GM12878 (cell line): ENCODE measurements around the gene ESPNL. TPM values are rescaled to one million over a fixed set of nuclear protein-coding genes. Genes with fewer than 3 reads are reported as not detected.

ENCODE experiments used
- ATAC-seq: fragments of 200-7000 bp; cut with Tn5 transposase; 3 replicates; pipeline ENCODE4 v1.9.1; 2020; ENCODE audit warnings: mild to moderate bottlenecking, moderate library complexity
- BruUV-seq: library from RNA; stranded (reverse); fragments of 400-500 nt; replicated peaks from 2 replicates; lab custom pipeline; 2021; lab: Mats Ljungman, UMichigan
- CTCF ChIA-PET: fragments of 300-600 bp; sonication (Branson Sonifier 250); formaldehyde crosslinking; extraction: SDS; loops from one replicate; lab custom pipeline; 2021; ENCODE audit warnings: inconsistent platforms; lab: Yijun Ruan, JAX
- POLR2A ChIA-PET: fragments of 350-600 bp; formaldehyde crosslinking; extraction: SDS; loops from one replicate; lab custom pipeline; 2021; ENCODE audit warnings: inconsistent platforms; lab: Charles Lee
- RAD21 ChIA-PET: fragments of 300-600 bp; sonication (Branson Sonifier 250); formaldehyde crosslinking; loops from one replicate; lab custom pipeline; 2023; ENCODE audit warnings: antibody characterized with exemption; ENCODE audit not compliant: unreplicated experiment; lab: Charles Lee
- SMC1A ChIA-PET: fragments of 300-600 bp; sonication (Branson Sonifier 250); formaldehyde crosslinking; loops from one replicate; lab custom pipeline; 2023; ENCODE audit not compliant: unreplicated experiment, uncharacterized antibody; lab: Charles Lee
- DNase-seq: peaks from one replicate; pipeline ENCODE4 v3.0.0-alpha.2; 2011; ENCODE audit warnings: low read depth, low spot score
- FAIRE-seq: peaks from 3 replicates; lab custom pipeline; 2011; peaks lifted over from hg19 to GRCh38; lab: Jason Lieb, UNC
- H2AFZ ChIP-seq: 2 replicates; pipeline ENCODE4 v1.6.0; 2011; ENCODE audit warnings: low read depth, low read length, control low read depth; ENCODE audit not compliant: control insufficient read depth
- H3K27ac ChIP-seq: 2 replicates; pipeline ENCODE4 v1.5.1; 2011; ENCODE audit warnings: control low read depth; ENCODE audit not compliant: control insufficient read depth, insufficient read depth
- H3K27me3 ChIP-seq, 2 experiments: replicated peaks in 1 of 2; 2 replicates each; pipeline versions ENCODE4 v1.6.0 to v1.6.1; 2011; ENCODE audit warnings: low read length in 1 of 2; ENCODE audit not compliant: control insufficient read depth in 2 of 2, insufficient read depth in 2 of 2
- H3K36me3 ChIP-seq, 2 experiments: 2 replicates each; pipeline ENCODE4 v1.5.1; 2011; ENCODE audit warnings: low read length in 1 of 2; ENCODE audit not compliant: control insufficient read depth in 2 of 2, insufficient read depth in 2 of 2
- H3K4me1 ChIP-seq: 2 replicates; pipeline ENCODE4 v1.6.1; 2011; ENCODE audit warnings: mild to moderate bottlenecking, low read length, moderate library complexity, mixed read lengths; ENCODE audit not compliant: control insufficient read depth, insufficient read depth
- H3K4me2 ChIP-seq: 2 replicates; pipeline ENCODE4 v1.6.0; 2011; ENCODE audit warnings: control low read depth; ENCODE audit not compliant: control insufficient read depth, insufficient read depth
- H3K4me3 ChIP-seq: fragments of 200-600 bp; sonication (generic); 2 replicates; pipeline ENCODE4 v1.5.1; 2016
- H3K79me2 ChIP-seq: 2 replicates; pipeline ENCODE4 v1.6.0; 2011; ENCODE audit warnings: low read length; ENCODE audit not compliant: control insufficient read depth, insufficient read depth
- H3K9ac ChIP-seq: 2 replicates; pipeline ENCODE4 v1.8.0; 2011; ENCODE audit warnings: low read length, control low read depth, mixed read lengths; ENCODE audit not compliant: control insufficient read depth, insufficient read depth
- H3K9me3 ChIP-seq: replicated peaks from 3 replicates; pipeline ENCODE4 v1.5.1; 2011; ENCODE audit warnings: mild to moderate bottlenecking, low read length; ENCODE audit not compliant: control insufficient read depth, insufficient read depth
- H4K20me1 ChIP-seq: 2 replicates; pipeline ENCODE4 v1.6.0; 2011; ENCODE audit not compliant: control insufficient read depth, insufficient read depth
- ATF7 ChIP-seq: fragments of 450-650 bp; IDR thresholded peaks from 2 replicates; pipeline ENCODE4 v1.6.1; 2016; ENCODE audit warnings: low read depth, mild to moderate bottlenecking
- BCL11A ChIP-seq: IDR thresholded peaks from 2 replicates; pipeline ENCODE4 v1.6.1; 2011; ENCODE audit warnings: low read depth, low read length
- BRCA1 ChIP-seq: IDR thresholded peaks from 2 replicates; pipeline ENCODE4 v1.6.1; 2011; ENCODE audit warnings: low read depth, low read length, improper control_type of control experiment
- CBX3 ChIP-seq: fragments of 200-600 bp; sonication (generic); IDR thresholded peaks from 2 replicates; pipeline ENCODE4 v1.6.1; 2016; ENCODE audit warnings: low read depth, borderline replicate concordance
- CHD4 ChIP-seq: fragments of 200-600 bp; sonication (generic); IDR thresholded peaks from 2 replicates; pipeline ENCODE4 v1.6.1; 2016; ENCODE audit warnings: mild to moderate bottlenecking
- CREM ChIP-seq: IDR thresholded peaks from 2 replicates; pipeline ENCODE4 v1.6.1; 2014; ENCODE audit warnings: antibody characterized with exemption, low read depth
- EP300 ChIP-seq, 2 experiments: fragments of 150-350 bp in 1 of 2; IDR thresholded peaks; 2 replicates each; pipeline ENCODE4 v1.6.1; 2011 to 2012; ENCODE audit warnings: low read depth in 2 of 2, low read length in 2 of 2, borderline replicate concordance in 1 of 2, improper control_type of control experiment in 1 of 2, inconsistent platforms in 1 of 2; ENCODE audit not compliant: control insufficient read depth in 1 of 2
- JUNB ChIP-seq: IDR thresholded peaks from 2 replicates; pipeline ENCODE4 v1.6.1; 2016; ENCODE audit warnings: antibody characterized with exemption, mild to moderate bottlenecking
- LARP7 ChIP-seq: fragments of 450-650 bp; IDR thresholded peaks from 2 replicates; pipeline ENCODE4 v1.6.1; 2017; ENCODE audit warnings: mild to moderate bottlenecking
- MTA2 ChIP-seq: fragments of 450-650 bp; IDR thresholded peaks from 2 replicates; pipeline ENCODE4 v1.6.1; 2016; ENCODE audit warnings: low read depth, mild to moderate bottlenecking, moderate library complexity
- RFX5 ChIP-seq: IDR thresholded peaks from 2 replicates; pipeline ENCODE4 v1.6.1; 2011; ENCODE audit warnings: low read depth, low read length, improper control_type of control experiment
- RUNX3 ChIP-seq: IDR thresholded peaks from 2 replicates; pipeline ENCODE4 v1.6.1; 2012; ENCODE audit warnings: low read length, inconsistent platforms
- SMAD1 ChIP-seq: fragments of 450-650 bp; IDR thresholded peaks from 2 replicates; pipeline ENCODE4 v1.6.1; 2018; ENCODE audit warnings: mild to moderate bottlenecking, low read depth; ENCODE audit not compliant: partially characterized antibody
- SMARCA5 ChIP-seq: fragments of 450-650 bp; IDR thresholded peaks from 2 replicates; pipeline ENCODE4 v1.6.1; 2017; ENCODE audit warnings: mild to moderate bottlenecking
- SPI1 ChIP-seq: IDR thresholded peaks from 2 replicates; pipeline ENCODE4 v1.6.1; 2011; ENCODE audit warnings: low read depth, mild to moderate bottlenecking, low read length, moderate library complexity, borderline replicate concordance; ENCODE audit not compliant: insufficient read depth
- ZZZ3 ChIP-seq: IDR thresholded peaks from 2 replicates; pipeline ENCODE4 v1.6.1; 2011; ENCODE audit warnings: low read depth; ENCODE audit not compliant: control insufficient read depth, insufficient read length
- WGBS: methylation state at CpG from one replicate; pipeline ENCODE4 v1.1.6; 2016; ENCODE audit warnings: low lambda C conversion rate; ENCODE audit not compliant: insufficient replicate concordance, insufficient coverage; ENCODE audit errors: missing lambda C conversion rate; 5-methylcytosine and 5-hydroxymethylcytosine counted together
- in situ Hi-C: fragments of 300-500 bp; cut with MboI; formaldehyde crosslinking; loops from 9 replicates; pipeline ENCODE4 v1.14.3; 2018; ENCODE audit warnings: mixed read lengths
- intact Hi-C: fragments of 100-400 bp; cut with micrococcal nuclease; formaldehyde crosslinking; loops from one replicate; pipeline ENCODE4 v1.14.2; 2022; ENCODE audit not compliant: unreplicated experiment
- polyA plus RNA-seq, 11 experiments: library from polyadenylated mRNA; depleted of rRNA in 4 of 11; unstranded in 6 of 11; stranded (reverse) in 5 of 11; fragments of >200 nt; fragmentation: Nextera tagmentation in 4 of 11; fragmentation: Illumina TruSeq in 1 of 11; extraction: Ambion mirVana in 4 of 11; extraction: Trizol in 1 of 11; gene quantifications; 1 replicate in 1 of 11; 2 replicates in 10 of 11; pipeline versions ENCODE4 v1.2.1 to v1.2.3, GENCODE V29; 2011 to 2016; ENCODE audit warnings: inconsistent platforms in 2 of 11, missing spikeins in 2 of 11, low read depth in 1 of 11
- total RNA-seq, 4 experiments: library from RNA; depleted of rRNA in 3 of 4; stranded (reverse); fragments of >200 nt in 3 of 4; fragmentation: Illumina TruSeq in 1 of 4; extraction: Trizol in 1 of 4; gene quantifications; 2 replicates each; pipeline versions ENCODE4 v1.2.1 to v1.2.3, GENCODE V29; 2013 to 2021
- TF ChIP-seq, protein P1 (sequence below): fragments of 450-650 bp; IDR thresholded peaks from 2 replicates; pipeline ENCODE4 v1.6.1; 2016; ENCODE audit warnings: mild to moderate bottlenecking, moderate library complexity, borderline replicate concordance

Gene ESPNL
- total and polyA plus RNA-seq, 10 of the 15 experiments (the other 5 are each of a cell fraction or from before 2014, with no cell fraction given), result 0.05 to 0.94 (median 0.36) TPM; not detected in 3

DNA sequence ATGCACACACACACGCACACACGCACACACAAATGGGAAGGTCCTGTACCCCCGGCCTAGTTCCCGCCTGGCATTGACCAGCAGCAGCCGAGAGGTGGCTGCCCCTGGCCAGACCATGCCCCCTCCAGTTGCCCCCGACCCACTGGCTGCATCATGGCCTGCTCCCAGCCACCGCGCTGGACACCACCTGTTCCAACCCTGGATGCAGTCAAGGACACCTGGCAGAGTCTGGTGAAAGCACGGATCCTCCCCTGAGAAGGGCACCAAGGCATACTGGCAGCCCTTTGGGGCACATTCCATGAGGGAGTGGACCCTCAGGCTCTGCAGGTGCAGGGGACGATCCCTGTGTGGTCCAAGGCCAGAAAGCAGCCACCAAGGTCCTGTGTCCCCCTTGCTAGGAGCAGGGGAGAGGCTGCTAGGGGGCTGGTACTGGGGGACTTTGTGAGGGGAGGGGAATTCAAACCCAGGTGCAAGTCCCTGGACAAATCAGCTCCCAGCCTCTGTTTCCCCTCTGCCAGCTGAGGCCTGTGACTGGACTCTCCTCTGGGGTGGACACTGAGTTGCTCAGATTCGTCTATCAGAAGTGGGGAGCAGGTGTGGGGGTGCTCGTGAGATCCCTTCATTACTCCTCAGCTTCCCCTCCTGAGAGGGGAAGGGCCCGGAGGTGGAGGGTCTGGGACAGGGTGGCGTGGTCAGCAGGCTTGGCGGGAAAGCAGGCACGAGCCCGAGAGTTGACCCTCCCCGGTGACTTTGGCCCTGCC, 3.5 kb downstream of the ESPNL start:
- Histone ChIP-seq H3K9me3 (no peaks in the 10 kb centered on the region), H3K79me2 (no peaks in the 10 kb centered on the region), H3K4me3 (no peak overlapping the region), H4K20me1 (no peaks in the 10 kb centered on the region), H3K4me2 (no peak overlapping the region), H3K27ac (no peak overlapping the region), H3K27me3 (no peaks in the 10 kb centered on the region), H3K4me1 (peaks cover 26% of the 10 kb centered on the region), H2AFZ (no peak overlapping the region), H3K9ac (no peak overlapping the region), H3K36me3 (no peaks in the 10 kb centered on the region)
- in situ Hi-C loops, result no loop called here
- intact Hi-C loops, result no loop called here
- BruUV-seq, result no TSS peak
- DNase-seq (no peak), ATAC-seq (no peak), FAIRE-seq (no peak)
- SMC1A ChIA-PET, result no interaction called here
- POLR2A ChIA-PET, result no interaction called here
- CTCF ChIA-PET, result interaction anchor here (0.9 kb wide), 1 partner anchor 434 kb away, joined by 3 read pairs; no protein-coding TSS in a partner anchor
- TF ChIP-seq BCL11A, result no peak
- TF ChIP-seq SMARCA5, result no peak
- TF ChIP-seq RFX5, result no peak
- TF ChIP-seq ATF7, result no peak
- no peak for TF ChIP-seq CBX3
- no peak for TF ChIP-seq SMAD1
- no peak for TF ChIP-seq SPI1
- no peak for TF ChIP-seq LARP7
- TF ChIP-seq JUNB, result no peak
- no peak for TF ChIP-seq MTA2
- TF ChIP-seq ZZZ3, result no peak
- no peak for TF ChIP-seq RUNX3
- TF ChIP-seq, protein P1, sequence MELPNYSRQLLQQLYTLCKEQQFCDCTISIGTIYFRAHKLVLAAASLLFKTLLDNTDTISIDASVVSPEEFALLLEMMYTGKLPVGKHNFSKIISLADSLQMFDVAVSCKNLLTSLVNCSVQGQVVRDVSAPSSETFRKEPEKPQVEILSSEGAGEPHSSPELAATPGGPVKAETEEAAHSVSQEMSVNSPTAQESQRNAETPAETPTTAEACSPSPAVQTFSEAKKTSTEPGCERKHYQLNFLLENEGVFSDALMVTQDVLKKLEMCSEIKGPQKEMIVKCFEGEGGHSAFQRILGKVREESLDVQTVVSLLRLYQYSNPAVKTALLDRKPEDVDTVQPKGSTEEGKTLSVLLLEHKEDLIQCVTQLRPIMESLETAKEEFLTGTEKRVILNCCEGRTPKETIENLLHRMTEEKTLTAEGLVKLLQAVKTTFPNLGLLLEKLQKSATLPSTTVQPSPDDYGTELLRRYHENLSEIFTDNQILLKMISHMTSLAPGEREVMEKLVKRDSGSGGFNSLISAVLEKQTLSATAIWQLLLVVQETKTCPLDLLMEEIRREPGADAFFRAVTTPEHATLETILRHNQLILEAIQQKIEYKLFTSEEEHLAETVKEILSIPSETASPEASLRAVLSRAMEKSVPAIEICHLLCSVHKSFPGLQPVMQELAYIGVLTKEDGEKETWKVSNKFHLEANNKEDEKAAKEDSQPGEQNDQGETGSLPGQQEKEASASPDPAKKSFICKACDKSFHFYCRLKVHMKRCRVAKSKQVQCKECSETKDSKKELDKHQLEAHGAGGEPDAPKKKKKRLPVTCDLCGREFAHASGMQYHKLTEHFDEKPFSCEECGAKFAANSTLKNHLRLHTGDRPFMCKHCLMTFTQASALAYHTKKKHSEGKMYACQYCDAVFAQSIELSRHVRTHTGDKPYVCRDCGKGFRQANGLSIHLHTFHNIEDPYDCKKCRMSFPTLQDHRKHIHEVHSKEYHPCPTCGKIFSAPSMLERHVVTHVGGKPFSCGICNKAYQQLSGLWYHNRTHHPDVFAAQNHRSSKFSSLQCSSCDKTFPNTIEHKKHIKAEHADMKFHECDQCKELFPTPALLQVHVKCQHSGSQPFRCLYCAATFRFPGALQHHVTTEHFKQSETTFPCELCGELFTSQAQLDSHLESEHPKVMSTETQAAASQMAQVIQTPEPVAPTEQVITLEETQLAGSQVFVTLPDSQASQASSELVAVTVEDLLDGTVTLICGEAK, result no peak
- TF ChIP-seq BRCA1, result no peak
- TF ChIP-seq CHD4, result no peak
- no peak for TF ChIP-seq EP300 (IDR thresholded peaks at IDR 0.05; ENCODE audit: borderline replicate concordance in 1 of 2, control insufficient read depth in 1 of 2, low read depth in 2 of 2, low read length in 2 of 2)
- TF ChIP-seq CREM, result no peak
- RAD21 ChIA-PET, result no interaction called here
- WGBS, result 56% methylated on average over 18 of the region's 18 CpGs
